GM12891 (cell line): ENCODE measurements around the gene MAIP1.

Source experiments
- PAX5 ChIP-seq: IDR thresholded peaks from 2 replicates; pipeline ENCODE4 v1.6.1; 2011; ENCODE audit warnings: low read length, moderate library complexity, mild to moderate bottlenecking; ENCODE audit not compliant: insufficient read depth, severe bottlenecking
- POLR2A ChIP-seq: IDR thresholded peaks from 2 replicates; pipeline ENCODE4 v1.6.1; 2011; ENCODE audit warnings: low read depth, low read length, control low read depth
- POLR2AphosphoS5 ChIP-seq: IDR thresholded peaks from 2 replicates; pipeline ENCODE4 v1.6.1; 2011; ENCODE audit warnings: low read depth, low read length, control low read depth
- TAF1 ChIP-seq: IDR thresholded peaks from 2 replicates; pipeline ENCODE4 v1.6.1; 2011; ENCODE audit warnings: low read depth, low read length, control low read depth

- TF ChIP-seq POLR2A, result no peak
- no peak for TF ChIP-seq POLR2AphosphoS5
- no peak for TF ChIP-seq TAF1
- TF ChIP-seq PAX5, result no peak
Observed at GRCh38 chr2:199994371-199994770, 39.0 kb downstream of the MAIP1 start.
